ENCODE data around the gene APC2. TPM values are rescaled to one million over a fixed set of nuclear protein-coding genes. Genes with fewer than 3 reads are reported as not detected.
"Not testable (repeated sequence)": the region's sequence is repeated elsewhere in the genome, so short reads cannot be mapped to it uniquely, and the experiment has no call there.

Gene APC2
- polyA plus RNA-seq, 1 donor (not counting 4 experiments of a cell fraction or from before 2014, with no cell fraction given): 0.01 TPM

GRCh38 chr19:1497578-1498235 is 47.8 kb downstream of the APC2 start:
- H3K9me3 ChIP-seq (ENCODE audit: control insufficient read depth, low read depth, low read length): no peaks in the 10 kb centered on the region

DNA sequence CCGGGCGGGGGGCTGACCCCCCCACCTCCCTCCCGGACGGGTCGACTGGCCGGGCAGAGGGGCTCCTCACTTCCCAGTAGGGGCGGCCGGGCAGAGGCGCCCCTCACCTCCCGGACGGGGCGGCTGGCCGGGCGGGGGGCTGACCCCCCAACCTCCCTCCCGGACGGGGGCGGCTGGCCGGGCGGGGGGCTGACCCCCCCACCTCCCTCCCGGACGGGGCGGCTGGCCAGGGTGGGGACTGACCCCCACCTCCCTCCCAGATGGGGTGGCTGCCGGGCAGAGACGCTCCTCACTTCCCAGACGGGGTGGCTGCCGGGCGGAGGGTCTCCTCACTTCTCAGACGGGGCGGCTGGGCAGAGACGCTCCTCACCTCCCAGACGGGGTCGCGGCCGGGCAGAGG is 49.3 kb downstream of the APC2 start:
- H3K27ac ChIP-seq (ENCODE audit: control insufficient read depth, insufficient read depth, low read length); H3K79me2 ChIP-seq (ENCODE audit: control insufficient read depth, insufficient read depth, low read length); H2AFZ ChIP-seq (ENCODE audit: control insufficient read depth, low read length); H3K36me3 ChIP-seq (ENCODE audit: control insufficient read depth in 2 of 2, extremely low read depth in 1 of 2, insufficient read depth in 2 of 2, low read length in 2 of 2); H3K4me2 ChIP-seq (ENCODE audit: control insufficient read depth, extremely low read depth, insufficient read depth, low read depth, low read length); H3K4me3 ChIP-seq (ENCODE audit: control insufficient read depth in 2 of 3, extremely low read depth in 1 of 3, insufficient read depth in 2 of 3, low read depth in 1 of 3, low read length in 3 of 3); dilution Hi-C loops (cut with MboI; ENCODE audit: extremely low pct_ligation_motif_present, low sequenced_read_pairs); H3K9me1 ChIP-seq (ENCODE audit: control insufficient read depth, extremely low read depth, insufficient read depth, low read length); FAIRE-seq; H3K4me1 ChIP-seq (ENCODE audit: control insufficient read depth, extremely low read depth, insufficient read depth, low read length); H3K9me3 ChIP-seq (ENCODE audit: control insufficient read depth, low read depth, low read length); H3K9ac ChIP-seq (ENCODE audit: control insufficient read depth, extremely low read depth, insufficient read depth, low read length); H4K20me1 ChIP-seq (ENCODE audit: control insufficient read depth, extremely low read depth, insufficient read depth, low read length); DNase-seq (ENCODE audit: low read depth, low spot score): not testable (repeated sequence)
- H3K27me3 ChIP-seq (ENCODE audit: control insufficient read depth, extremely low read depth, insufficient read depth, low read length): peaks cover 17% of the 10 kb centered on the region

More at GRCh38 chr19:1497578-1498235, 47.8 kb downstream of the APC2 start:
- Histone ChIP-seq H3K27me3 (ENCODE audit: control insufficient read depth, extremely low read depth, insufficient read depth, low read length) (peaks cover 2% of the 10 kb centered on the region), H3K9me1 (ENCODE audit: control insufficient read depth, extremely low read depth, insufficient read depth, low read length) (no peaks in the 10 kb centered on the region), H3K9ac (ENCODE audit: control insufficient read depth, extremely low read depth, insufficient read depth, low read length) (no peak overlapping the region), H4K20me1 (ENCODE audit: control insufficient read depth, extremely low read depth, insufficient read depth, low read length) (no peaks in the 10 kb centered on the region), H3K27ac (ENCODE audit: control insufficient read depth, insufficient read depth, low read length) (no peak overlapping the region), H3K79me2 (ENCODE audit: control insufficient read depth, insufficient read depth, low read length) (no peaks in the 10 kb centered on the region), H2AFZ (ENCODE audit: control insufficient read depth, low read length) (no peak overlapping the region), H3K4me2 (ENCODE audit: control insufficient read depth, extremely low read depth, insufficient read depth, low read depth, low read length) (no peak overlapping the region), H3K4me3 (ENCODE audit: control insufficient read depth in 2 of 3, extremely low read depth in 1 of 3, insufficient read depth in 2 of 3, low read depth in 1 of 3, low read length in 3 of 3) (no peak overlapping the region), H3K4me1 (ENCODE audit: control insufficient read depth, extremely low read depth, insufficient read depth, low read length) (peaks cover 5% of the 10 kb centered on the region), H3K36me3 (ENCODE audit: control insufficient read depth in 2 of 2, extremely low read depth in 1 of 2, insufficient read depth in 2 of 2, low read length in 2 of 2) (no peaks in the 10 kb centered on the region)
- dilution Hi-C loops (cut with MboI; ENCODE audit: extremely low pct_ligation_motif_present, low sequenced_read_pairs): no loop called here
- FAIRE-seq: no peak
- TF ChIP-seq EZH2 (IDR thresholded peaks at IDR 0.05; ENCODE audit: low read length): no peak
- TF ChIP-seq, protein P1, sequence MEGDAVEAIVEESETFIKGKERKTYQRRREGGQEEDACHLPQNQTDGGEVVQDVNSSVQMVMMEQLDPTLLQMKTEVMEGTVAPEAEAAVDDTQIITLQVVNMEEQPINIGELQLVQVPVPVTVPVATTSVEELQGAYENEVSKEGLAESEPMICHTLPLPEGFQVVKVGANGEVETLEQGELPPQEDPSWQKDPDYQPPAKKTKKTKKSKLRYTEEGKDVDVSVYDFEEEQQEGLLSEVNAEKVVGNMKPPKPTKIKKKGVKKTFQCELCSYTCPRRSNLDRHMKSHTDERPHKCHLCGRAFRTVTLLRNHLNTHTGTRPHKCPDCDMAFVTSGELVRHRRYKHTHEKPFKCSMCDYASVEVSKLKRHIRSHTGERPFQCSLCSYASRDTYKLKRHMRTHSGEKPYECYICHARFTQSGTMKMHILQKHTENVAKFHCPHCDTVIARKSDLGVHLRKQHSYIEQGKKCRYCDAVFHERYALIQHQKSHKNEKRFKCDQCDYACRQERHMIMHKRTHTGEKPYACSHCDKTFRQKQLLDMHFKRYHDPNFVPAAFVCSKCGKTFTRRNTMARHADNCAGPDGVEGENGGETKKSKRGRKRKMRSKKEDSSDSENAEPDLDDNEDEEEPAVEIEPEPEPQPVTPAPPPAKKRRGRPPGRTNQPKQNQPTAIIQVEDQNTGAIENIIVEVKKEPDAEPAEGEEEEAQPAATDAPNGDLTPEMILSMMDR (optimal IDR thresholded peaks at IDR 0.05 in 1 of 3, IDR thresholded peaks at IDR 0.05 in 1 of 3, conservative IDR thresholded peaks at IDR 0.05 in 1 of 3; ENCODE audit: extremely low read depth in 1 of 3, insufficient read depth in 2 of 3, low read length in 3 of 3): no peak
- no peak for DNase-seq (ENCODE audit: low read depth, low spot score)

DNA sequence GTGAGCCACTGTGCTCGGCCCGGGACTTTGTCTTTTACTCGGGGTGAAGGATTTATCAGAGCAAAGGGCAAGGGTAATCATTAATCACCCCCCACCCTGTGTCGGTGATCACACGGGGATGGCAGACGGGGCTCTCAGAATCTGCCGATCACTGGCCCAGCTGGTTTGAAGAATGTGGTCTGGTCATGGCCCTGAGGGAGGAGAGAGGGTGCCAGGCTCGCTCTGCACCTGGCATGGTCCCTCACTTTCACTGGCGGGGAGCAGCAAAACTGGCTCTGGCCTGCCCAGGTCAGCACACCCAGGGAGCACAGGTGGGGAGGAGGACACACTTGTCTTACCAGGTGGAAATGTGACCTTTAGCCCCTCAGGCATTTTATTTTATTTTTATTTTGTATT is 51.3 kb downstream of the APC2 start:
- Histone ChIP-seq H3K27ac (ENCODE audit: control insufficient read depth, insufficient read depth, low read length) (no peak overlapping the region), H3K36me3 (ENCODE audit: control insufficient read depth in 2 of 2, extremely low read depth in 1 of 2, insufficient read depth in 2 of 2, low read length in 2 of 2) (peaks cover 0 to 2% of the 10 kb centered on the region in 2 experiments), H3K9me1 (ENCODE audit: control insufficient read depth, extremely low read depth, insufficient read depth, low read length) (no peaks in the 10 kb centered on the region), H3K9me3 (ENCODE audit: control insufficient read depth, low read depth, low read length) (no peaks in the 10 kb centered on the region), H3K79me2 (ENCODE audit: control insufficient read depth, insufficient read depth, low read length) (no peaks in the 10 kb centered on the region), H3K27me3 (ENCODE audit: control insufficient read depth, extremely low read depth, insufficient read depth, low read length) (peaks cover 19% of the 10 kb centered on the region), H2AFZ (ENCODE audit: control insufficient read depth, low read length) (no peak overlapping the region), H3K4me3 (ENCODE audit: control insufficient read depth in 2 of 3, extremely low read depth in 1 of 3, insufficient read depth in 2 of 3, low read depth in 1 of 3, low read length in 3 of 3) (no peak overlapping the region), H3K4me1 (ENCODE audit: control insufficient read depth, extremely low read depth, insufficient read depth, low read length) (peaks cover 8% of the 10 kb centered on the region), H3K9ac (ENCODE audit: control insufficient read depth, extremely low read depth, insufficient read depth, low read length) (no peak overlapping the region), H4K20me1 (ENCODE audit: control insufficient read depth, extremely low read depth, insufficient read depth, low read length) (no peaks in the 10 kb centered on the region), H3K4me2 (ENCODE audit: control insufficient read depth, extremely low read depth, insufficient read depth, low read depth, low read length) (no peak overlapping the region)
- DNase-seq (ENCODE audit: low read depth, low spot score) (no peak), FAIRE-seq (no peak)
- dilution Hi-C loops (cut with MboI; ENCODE audit: extremely low pct_ligation_motif_present, low sequenced_read_pairs): no loop called here
- TF ChIP-seq, protein P1 (optimal IDR thresholded peaks at IDR 0.05 in 1 of 3, IDR thresholded peaks at IDR 0.05 in 1 of 3, conservative IDR thresholded peaks at IDR 0.05 in 1 of 3; ENCODE audit: extremely low read depth in 1 of 3, insufficient read depth in 2 of 3, low read length in 3 of 3): no peak
- TF ChIP-seq EZH2 (IDR thresholded peaks at IDR 0.05; ENCODE audit: low read length): no peak
